Measurements from ENCODE around the gene GAB3. TPM values are rescaled to one million over a fixed set of nuclear protein-coding genes. Genes with fewer than 3 reads are reported as not detected.

GAB3 gene
- total RNA-seq, 4 donors from 2014 or later, result 3.9 to 7.3 (median 5.2) TPM

GRCh38 chrX:154733066-154733425 is 17.8 kb downstream of the GAB3 start:
- H3K4me3 ChIP-seq, result no peak overlapping the region
- H3K9me3 ChIP-seq, result no peaks in the 10 kb centered on the region
- no peak for TF ChIP-seq EP300 (IDR thresholded peaks at IDR 0.05)
- TF ChIP-seq POLR2A (IDR thresholded peaks at IDR 0.05; ENCODE audit: low read depth), result no peak
- no peak for TF ChIP-seq CTCF (IDR thresholded peaks at IDR 0.05)
- no peak for TF ChIP-seq POLR2AphosphoS5 (IDR thresholded peaks at IDR 0.05)
- whole genome bisulfite sequencing, result 69% methylated on average over 2 of the region's 2 CpGs
- peak overlapping the region; percentile 78 to 86 (median 84) for H3K27ac ChIP-seq (replicated peaks in 1 of 4)
- no peak for DNase-seq (ENCODE audit: extremely low spot score)
- H3K27me3 ChIP-seq, result no peaks in the 10 kb centered on the region
- peaks cover 92 to 100% (median 99%) of the 10 kb centered on the region in 4 donors for H3K4me1 ChIP-seq
- H3K36me3 ChIP-seq, result no peaks in the 10 kb centered on the region
- intact Hi-C loops (cut with DNase I), result no loop called here

GRCh38 chrX:154732421-154733065 is 18.3 kb downstream of the GAB3 start:
- Histone ChIP-seq H3K9me3 (no peaks in the 10 kb centered on the region), H3K27me3 (no peaks in the 10 kb centered on the region), H3K27ac (replicated peaks in 1 of 4) (peak overlapping the region; percentile 78 to 86 (median 84)), H3K4me1 (peaks cover 91 to 100% (median 100%) of the 10 kb centered on the region in 4 donors), H3K4me3 (no peak overlapping the region), H3K36me3 (no peaks in the 10 kb centered on the region)
- intact Hi-C loops (cut with DNase I), result no loop called here
- DNase-seq (ENCODE audit: extremely low spot score), result no peak
- WGBS, result 28% methylated on average over 5 of the region's 5 CpGs
- TF ChIP-seq EP300 (IDR thresholded peaks at IDR 0.05), result no peak
- no peak for TF ChIP-seq POLR2A (IDR thresholded peaks at IDR 0.05; ENCODE audit: low read depth)
- no peak for TF ChIP-seq POLR2AphosphoS5 (IDR thresholded peaks at IDR 0.05)
- TF ChIP-seq CTCF (IDR thresholded peaks at IDR 0.05), result no peak

GRCh38 chrX:154731881-154732280 is 19.0 kb downstream of the GAB3 start:
- H3K4me1 ChIP-seq, result peaks cover 91 to 100% (median 100%) of the 10 kb centered on the region in 4 donors

GRCh38 chrX:154731184-154731583 is 19.7 kb downstream of the GAB3 start:
- TF ChIP-seq POLR2A (IDR thresholded peaks at IDR 0.05; ENCODE audit: low read depth), result no peak
- no peak for TF ChIP-seq EP300 (IDR thresholded peaks at IDR 0.05)
- TF ChIP-seq POLR2AphosphoS5 (IDR thresholded peaks at IDR 0.05), result no peak
- no peak for TF ChIP-seq CTCF (IDR thresholded peaks at IDR 0.05)
- H3K36me3 ChIP-seq, result no peaks in the 10 kb centered on the region
- WGBS, result 81% methylated on average over 5 of the region's 5 CpGs
- H3K27me3 ChIP-seq, result no peaks in the 10 kb centered on the region
- intact Hi-C loops (cut with DNase I), result no loop called here
- no peak for DNase-seq (ENCODE audit: extremely low spot score)
- H3K27ac ChIP-seq (replicated peaks in 1 of 4), result peak overlapping the region; percentile 75 to 86 (median 84)
- no peaks in the 10 kb centered on the region for H3K9me3 ChIP-seq
- peaks cover 91 to 100% (median 99%) of the 10 kb centered on the region in 4 donors for H3K4me1 ChIP-seq
- H3K4me3 ChIP-seq, result no peak overlapping the region

More at GRCh38 chrX:154731881-154732280, 19.0 kb downstream of the GAB3 start:
- TF ChIP-seq CTCF (IDR thresholded peaks at IDR 0.05), result no peak
- no peak for TF ChIP-seq POLR2A (IDR thresholded peaks at IDR 0.05; ENCODE audit: low read depth)
- no peak for TF ChIP-seq EP300 (IDR thresholded peaks at IDR 0.05)
- TF ChIP-seq POLR2AphosphoS5 (IDR thresholded peaks at IDR 0.05), result peak in 1 of 2 donors; percentile 13
- intact Hi-C loops (cut with DNase I), result no loop called here
- H3K27me3 ChIP-seq, result no peaks in the 10 kb centered on the region
- 75% methylated on average over 7 of the region's 7 CpGs for WGBS
- H3K36me3 ChIP-seq, result no peaks in the 10 kb centered on the region
- H3K27ac ChIP-seq (replicated peaks in 1 of 4), result peak overlapping the region; percentile 29 to 86 (median 84)
- DNase-seq (ENCODE audit: extremely low spot score), result no peak
- H3K4me3 ChIP-seq, result no peak overlapping the region
- no peaks in the 10 kb centered on the region for H3K9me3 ChIP-seq
